Glutamatergic neuron (in vitro differentiated cells): ENCODE results near the gene PLCL1. TPM values are rescaled to one million over a fixed set of nuclear protein-coding genes. Genes with fewer than 3 reads are reported as not detected.
"Not testable (repeated sequence)": the region's sequence is repeated elsewhere in the genome, so short reads cannot be mapped to it uniquely, and the experiment has no call there.

Experiments used
- DNase-seq: peaks from one replicate; pipeline ENCODE4 v3.0.0; 2022
- H3K27ac Mint-ChIP-seq: one replicate; pipeline ENCODE4 v1.8.0; 2020; ENCODE audit warnings: mild to moderate bottlenecking, mixed read lengths, inconsistent platforms; ENCODE audit not compliant: unreplicated experiment
- H3K27me3 Mint-ChIP-seq: one replicate; pipeline ENCODE4 v1.8.0; 2020; ENCODE audit warnings: mild to moderate bottlenecking, moderate library complexity, mixed read lengths, inconsistent platforms; ENCODE audit not compliant: unreplicated experiment
- H3K36me3 Mint-ChIP-seq: one replicate; pipeline ENCODE4 v1.8.0; 2020; ENCODE audit warnings: mild to moderate bottlenecking, mixed read lengths, inconsistent platforms; ENCODE audit not compliant: unreplicated experiment
- H3K4me1 Mint-ChIP-seq: one replicate; pipeline ENCODE4 v1.8.0; 2020; ENCODE audit warnings: mild to moderate bottlenecking, low read depth, mixed read lengths, inconsistent platforms; ENCODE audit not compliant: unreplicated experiment
- H3K4me3 Mint-ChIP-seq: one replicate; pipeline ENCODE4 v1.8.0; 2020; ENCODE audit warnings: mild to moderate bottlenecking, mixed read lengths, inconsistent platforms; ENCODE audit not compliant: unreplicated experiment
- H3K9me3 Mint-ChIP-seq: one replicate; pipeline ENCODE4 v1.8.0; 2020; ENCODE audit warnings: mild to moderate bottlenecking, moderate library complexity, mixed read lengths, inconsistent platforms; ENCODE audit not compliant: unreplicated experiment
- total RNA-seq: library from RNA; stranded (reverse); fragmentation: NEBNext Ultra II Directional; extraction: Animal tissue kit (Norgen Biotek cat#: 25700); gene quantifications from one replicate; pipeline ENCODE4 v1.2.1, GENCODE V29; 2021; ENCODE audit not compliant: unreplicated experiment
- TF ChIP-seq, protein P1 (sequence below): fragments of 200-600 bp; sonication (generic); IDR thresholded peaks from one replicate; pipeline ENCODE4 v1.5.0; 2021; ENCODE audit not compliant: partially characterized antibody, unreplicated experiment

The PLCL1 gene
- total RNA-seq, 1 donor from 2014 or later = 28.8 TPM

DNA sequence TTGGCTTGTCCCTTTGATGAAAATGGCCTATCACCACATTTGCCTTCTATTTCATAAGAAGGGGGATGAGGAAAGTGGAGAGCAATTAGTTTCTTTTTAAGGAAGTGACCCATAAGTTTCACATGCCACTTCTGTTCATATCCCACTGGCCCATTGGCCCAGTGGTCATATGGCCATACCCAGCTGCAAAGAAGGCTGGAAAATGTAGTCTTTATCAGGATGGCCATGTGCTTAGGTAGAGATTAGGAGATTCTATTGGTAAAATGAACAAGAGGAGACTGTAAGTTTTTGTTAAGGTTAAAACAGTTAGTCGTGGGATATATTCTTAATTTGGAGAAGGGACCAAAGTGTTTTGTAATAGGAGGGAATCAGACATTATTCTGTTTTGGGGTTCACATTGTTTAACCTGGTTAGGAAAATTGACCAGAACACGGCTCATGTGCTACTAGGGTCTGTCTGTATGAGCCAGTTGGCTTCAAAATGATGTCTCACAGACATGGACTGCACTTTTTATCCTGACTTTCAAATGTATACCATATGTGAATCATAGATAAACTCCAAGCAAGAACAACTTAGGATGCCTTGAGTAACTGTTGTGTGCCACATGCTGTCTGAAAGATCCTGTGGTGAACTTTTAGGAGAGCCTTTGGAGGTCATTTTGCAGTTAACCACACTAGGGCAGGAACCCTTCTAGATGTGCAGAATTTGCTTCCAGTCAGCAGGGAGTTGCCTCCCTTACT lies 17.3 kb downstream of the PLCL1 start:
- TF ChIP-seq, protein P1, sequence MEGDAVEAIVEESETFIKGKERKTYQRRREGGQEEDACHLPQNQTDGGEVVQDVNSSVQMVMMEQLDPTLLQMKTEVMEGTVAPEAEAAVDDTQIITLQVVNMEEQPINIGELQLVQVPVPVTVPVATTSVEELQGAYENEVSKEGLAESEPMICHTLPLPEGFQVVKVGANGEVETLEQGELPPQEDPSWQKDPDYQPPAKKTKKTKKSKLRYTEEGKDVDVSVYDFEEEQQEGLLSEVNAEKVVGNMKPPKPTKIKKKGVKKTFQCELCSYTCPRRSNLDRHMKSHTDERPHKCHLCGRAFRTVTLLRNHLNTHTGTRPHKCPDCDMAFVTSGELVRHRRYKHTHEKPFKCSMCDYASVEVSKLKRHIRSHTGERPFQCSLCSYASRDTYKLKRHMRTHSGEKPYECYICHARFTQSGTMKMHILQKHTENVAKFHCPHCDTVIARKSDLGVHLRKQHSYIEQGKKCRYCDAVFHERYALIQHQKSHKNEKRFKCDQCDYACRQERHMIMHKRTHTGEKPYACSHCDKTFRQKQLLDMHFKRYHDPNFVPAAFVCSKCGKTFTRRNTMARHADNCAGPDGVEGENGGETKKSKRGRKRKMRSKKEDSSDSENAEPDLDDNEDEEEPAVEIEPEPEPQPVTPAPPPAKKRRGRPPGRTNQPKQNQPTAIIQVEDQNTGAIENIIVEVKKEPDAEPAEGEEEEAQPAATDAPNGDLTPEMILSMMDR = no peak
- Mint-ChIP-seq H3K9me3 (no peaks in the 10 kb centered on the region), H3K27me3 (no peaks in the 10 kb centered on the region), H3K36me3 (no peaks in the 10 kb centered on the region), H3K4me3 (no peak overlapping the region), H3K27ac (no peak overlapping the region), H3K4me1 (no peaks in the 10 kb centered on the region)
- no peak for DNase-seq

DNA sequence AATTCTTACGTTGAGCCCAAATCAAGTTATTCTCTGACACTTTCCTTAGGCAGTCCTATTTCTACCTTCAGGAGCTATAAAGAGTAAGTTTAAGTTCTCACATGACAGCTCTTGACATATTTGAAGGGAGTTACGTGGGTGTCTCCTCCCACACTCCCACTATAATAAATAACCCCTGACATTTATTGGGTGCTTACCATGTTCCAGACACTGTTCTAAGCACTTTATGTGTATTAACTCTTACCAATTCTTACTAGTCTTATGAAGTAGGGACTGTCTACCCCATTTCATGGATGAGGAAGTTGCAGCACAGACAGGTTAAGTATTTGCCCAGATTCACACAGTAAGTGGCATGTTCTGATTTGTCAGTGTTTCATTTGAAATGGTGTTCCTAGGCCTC lies 17.9 kb downstream of the PLCL1 start:
- Mint-ChIP-seq H3K27ac (no peak overlapping the region), H3K36me3 (no peaks in the 10 kb centered on the region), H3K27me3 (no peaks in the 10 kb centered on the region), H3K4me3 (no peak overlapping the region), H3K4me1 (no peaks in the 10 kb centered on the region), H3K9me3 (no peaks in the 10 kb centered on the region)
- TF ChIP-seq, protein P1 = no peak
- DNase-seq = no peak

- Mint-ChIP-seq H3K4me3 (no peak overlapping the region), H3K4me1 (no peaks in the 10 kb centered on the region), H3K27me3 (no peaks in the 10 kb centered on the region), H3K27ac (no peak overlapping the region), H3K9me3 (peaks cover 7% of the 10 kb centered on the region), H3K36me3 (peaks cover 14% of the 10 kb centered on the region)
- no peak for DNase-seq
- TF ChIP-seq, protein P1 = no peak
Observed at GRCh38 chr2:197827618-197828017, 23.2 kb downstream of the PLCL1 start.

- peaks cover 7% of the 10 kb centered on the region for H3K9me3 Mint-ChIP-seq
- peaks cover 14% of the 10 kb centered on the region for H3K36me3 Mint-ChIP-seq
- no peaks in the 10 kb centered on the region for H3K27me3 Mint-ChIP-seq
- no peak overlapping the region for H3K27ac Mint-ChIP-seq
- TF ChIP-seq, protein P1 = no peak
- no peak for DNase-seq
- no peaks in the 10 kb centered on the region for H3K4me1 Mint-ChIP-seq
- H3K4me3 Mint-ChIP-seq = no peak overlapping the region
Observed at GRCh38 chr2:197828464-197829135, 24.2 kb downstream of the PLCL1 start.

DNA sequence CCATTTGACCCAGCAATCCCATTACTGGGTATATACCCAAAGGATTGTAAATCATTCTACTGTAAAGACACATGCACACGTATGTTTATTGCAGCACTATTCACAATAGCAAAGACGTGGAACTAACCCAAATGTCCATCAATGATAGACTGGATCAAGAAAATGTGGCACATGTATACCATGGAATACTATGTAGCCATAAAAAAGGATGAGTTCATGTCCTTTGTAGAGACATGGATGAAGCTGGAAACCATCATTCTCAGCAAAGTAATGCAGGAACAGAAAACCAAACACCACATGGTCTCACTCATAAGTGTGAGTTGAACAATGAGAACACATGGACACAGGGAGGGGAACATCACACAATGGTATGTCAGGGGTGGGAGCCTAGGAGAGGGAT lies 30.4 kb downstream of the PLCL1 start:
- not testable (repeated sequence) for H3K27ac Mint-ChIP-seq, H3K4me1 Mint-ChIP-seq, DNase-seq, H3K4me3 Mint-ChIP-seq, H3K27me3 Mint-ChIP-seq
- peaks cover 14% of the 10 kb centered on the region for H3K36me3 Mint-ChIP-seq
- peaks cover 11% of the 10 kb centered on the region for H3K9me3 Mint-ChIP-seq
